Transverse colon (tissue), 4 donors: ENCODE results near the gene CD22. TPM values are rescaled to one million over a fixed set of nuclear protein-coding genes. Genes with fewer than 3 reads are reported as not detected.

ENCODE experiments used
- DNase-seq: peaks from one replicate; pipeline ENCODE4 v3.0.0-alpha.2; 2019
- H3K27ac ChIP-seq, 4 donors: fragments of 200-600 bp; sonication (generic); 2 replicates each; pipeline ENCODE4 v1.5.1; 2016 to 2018; ENCODE audit warnings: inconsistent platforms in 4 of 4
- H3K27me3 ChIP-seq: fragments of 200-600 bp; sonication (generic); 2 replicates; pipeline ENCODE4 v1.5.1; 2017; ENCODE audit warnings: inconsistent platforms
- H3K36me3 ChIP-seq, 4 donors: fragments of 200-600 bp; sonication (generic); 2 replicates each; pipeline ENCODE4 v1.5.1; 2017 to 2019; ENCODE audit warnings: inconsistent platforms in 4 of 4
- H3K4me1 ChIP-seq, 4 donors: fragments of 200-600 bp; sonication (generic); 2 replicates each; pipeline ENCODE4 v1.5.1; 2017 to 2020; ENCODE audit warnings: inconsistent platforms in 4 of 4
- H3K4me3 ChIP-seq, 4 donors: fragments of 200-600 bp; sonication (generic); 1 replicate in 1 of 4; 2 replicates in 3 of 4; pipeline versions ENCODE4 v1.5.1 to v1.6.1; 2017 to 2019; ENCODE audit warnings: inconsistent platforms in 4 of 4
- H3K9me3 ChIP-seq, 2 donors: fragments of 200-600 bp; sonication (generic); 2 replicates each; pipeline ENCODE4 v1.5.1; 2017 to 2019; ENCODE audit warnings: inconsistent platforms in 2 of 2
- EP300 ChIP-seq: sonication (generic); formaldehyde crosslinking; IDR thresholded peaks from one replicate; pipeline ENCODE4 v1.6.1; 2017; ENCODE audit warnings: antibody characterized with exemption, low read depth
- POLR2A ChIP-seq: fragments of 450-650 bp; IDR thresholded peaks from one replicate; pipeline ENCODE4 v1.6.1; 2016; ENCODE audit warnings: antibody characterized with exemption, mild to moderate bottlenecking, moderate library complexity
- POLR2AphosphoS5 ChIP-seq, 3 donors: sonication (generic); formaldehyde crosslinking; IDR thresholded peaks; one replicate each; pipeline ENCODE4 v1.6.1; 2016; ENCODE audit warnings: antibody characterized with exemption in 3 of 3
- WGBS, 2 donors: methylation state at CpG; one replicate each; pipeline ENCODE4 v1.1.5; 2018; ENCODE audit warnings: low coverage in 1 of 2; 5-methylcytosine and 5-hydroxymethylcytosine counted together
- in situ Hi-C, 4 donors: fragments of 200-750 bp; cut with MboI; loops; one replicate each; pipeline versions ENCODE4 v1.15.0 to v1.15.1; 2017; ENCODE audit warnings: low sequenced_read_pairs in 3 of 4, low pct_ligation_motif_present in 1 of 4, low pct_unique_long_range_greater_than_20kb in 1 of 4
- intact Hi-C: fragments of 100-400 bp; cut with DNase I; formaldehyde crosslinking; loops from one replicate; pipeline ENCODE4 v1.15.1; 2023; ENCODE audit warnings: low total_unique reads
- total RNA-seq, 4 donors: library from RNA; depleted of rRNA; stranded (reverse); fragments of >200 nt; gene quantifications; one replicate each; pipeline ENCODE4 v1.1.0, GENCODE V29; 2016
- TF ChIP-seq, protein P1 (sequence below), 5 experiments: fragments of 200-600 bp in 3 of 5; fragments of 450-650 bp in 2 of 5; sonication (generic) in 3 of 5; IDR thresholded peaks; 1 replicate in 2 of 5; 2 replicates in 3 of 5; pipeline ENCODE4 v1.5.1; 2016 to 2017; ENCODE audit warnings: antibody characterized with exemption in 5 of 5, inconsistent platforms in 3 of 5, mild to moderate bottlenecking in 2 of 5, moderate library complexity in 1 of 5

The CD22 gene
- total RNA-seq, 4 donors from 2014 or later: 4.4 to 27.7 (median 21.1) TPM; not detected in 1

DNA sequence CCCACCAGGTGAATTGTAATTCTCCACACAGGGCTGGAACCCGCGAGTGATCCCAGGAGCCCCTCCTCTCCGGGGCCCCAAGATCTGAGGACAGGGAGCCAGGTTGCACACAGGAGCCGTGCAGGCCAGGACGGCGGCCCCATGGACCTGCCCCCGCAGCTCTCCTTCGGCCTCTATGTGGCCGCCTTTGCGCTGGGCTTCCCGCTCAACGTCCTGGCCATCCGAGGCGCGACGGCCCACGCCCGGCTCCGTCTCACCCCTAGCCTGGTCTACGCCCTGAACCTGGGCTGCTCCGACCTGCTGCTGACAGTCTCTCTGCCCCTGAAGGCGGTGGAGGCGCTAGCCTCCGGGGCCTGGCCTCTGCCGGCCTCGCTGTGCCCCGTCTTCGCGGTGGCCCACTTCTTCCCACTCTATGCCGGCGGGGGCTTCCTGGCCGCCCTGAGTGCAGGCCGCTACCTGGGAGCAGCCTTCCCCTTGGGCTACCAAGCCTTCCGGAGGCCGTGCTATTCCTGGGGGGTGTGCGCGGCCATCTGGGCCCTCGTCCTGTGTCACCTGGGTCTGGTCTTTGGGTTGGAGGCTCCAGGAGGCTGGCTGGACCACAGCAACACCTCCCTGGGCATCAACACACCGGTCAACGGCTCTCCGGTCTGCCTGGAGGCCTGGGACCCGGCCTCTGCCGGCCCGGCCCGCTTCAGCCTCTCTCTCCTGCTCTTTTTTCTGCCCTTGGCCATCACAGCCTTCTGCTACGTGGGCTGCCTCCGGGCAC is 22.6 kb downstream of the CD22 start:
- Histone ChIP-seq H3K36me3 (no peaks in the 10 kb centered on the region), H3K9me3 (no peaks in the 10 kb centered on the region), H3K4me3 (no peak overlapping the region), H3K4me1 (no peaks in the 10 kb centered on the region), H3K27me3 (no peaks in the 10 kb centered on the region), H3K27ac (no peak overlapping the region)
- no peak for DNase-seq
- 88% methylated on average over 46 of the region's 47 CpGs; no CpG with 5 or more reads in 1 of the 2 donors for WGBS, 2 donors
- in situ Hi-C loops: loop anchor here in 3 of 4 donors (10.0 to 25.0 kb wide), 3 partner anchors 111 to 143 kb away; partner anchors contain the start of gene KRTDAP (in 2 of the 3)
- no peak for TF ChIP-seq POLR2A
- TF ChIP-seq POLR2AphosphoS5 (IDR thresholded peaks at IDR 0.05): no peak
- TF ChIP-seq, protein P1, sequence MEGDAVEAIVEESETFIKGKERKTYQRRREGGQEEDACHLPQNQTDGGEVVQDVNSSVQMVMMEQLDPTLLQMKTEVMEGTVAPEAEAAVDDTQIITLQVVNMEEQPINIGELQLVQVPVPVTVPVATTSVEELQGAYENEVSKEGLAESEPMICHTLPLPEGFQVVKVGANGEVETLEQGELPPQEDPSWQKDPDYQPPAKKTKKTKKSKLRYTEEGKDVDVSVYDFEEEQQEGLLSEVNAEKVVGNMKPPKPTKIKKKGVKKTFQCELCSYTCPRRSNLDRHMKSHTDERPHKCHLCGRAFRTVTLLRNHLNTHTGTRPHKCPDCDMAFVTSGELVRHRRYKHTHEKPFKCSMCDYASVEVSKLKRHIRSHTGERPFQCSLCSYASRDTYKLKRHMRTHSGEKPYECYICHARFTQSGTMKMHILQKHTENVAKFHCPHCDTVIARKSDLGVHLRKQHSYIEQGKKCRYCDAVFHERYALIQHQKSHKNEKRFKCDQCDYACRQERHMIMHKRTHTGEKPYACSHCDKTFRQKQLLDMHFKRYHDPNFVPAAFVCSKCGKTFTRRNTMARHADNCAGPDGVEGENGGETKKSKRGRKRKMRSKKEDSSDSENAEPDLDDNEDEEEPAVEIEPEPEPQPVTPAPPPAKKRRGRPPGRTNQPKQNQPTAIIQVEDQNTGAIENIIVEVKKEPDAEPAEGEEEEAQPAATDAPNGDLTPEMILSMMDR (IDR thresholded peaks at IDR 0.05): no peak
- TF ChIP-seq EP300: no peak
- intact Hi-C loops: loop anchor here (5.0 kb wide), 1 partner anchor 146 kb away; no protein-coding TSS in a partner anchor

DNA sequence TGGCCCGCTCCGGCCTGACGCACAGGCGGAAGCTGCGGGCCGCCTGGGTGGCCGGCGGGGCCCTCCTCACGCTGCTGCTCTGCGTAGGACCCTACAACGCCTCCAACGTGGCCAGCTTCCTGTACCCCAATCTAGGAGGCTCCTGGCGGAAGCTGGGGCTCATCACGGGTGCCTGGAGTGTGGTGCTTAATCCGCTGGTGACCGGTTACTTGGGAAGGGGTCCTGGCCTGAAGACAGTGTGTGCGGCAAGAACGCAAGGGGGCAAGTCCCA is 23.1 kb downstream of the CD22 start:
- Histone ChIP-seq H3K4me1 (no peaks in the 10 kb centered on the region), H3K27me3 (no peaks in the 10 kb centered on the region), H3K36me3 (no peaks in the 10 kb centered on the region), H3K27ac (no peak overlapping the region), H3K4me3 (no peak overlapping the region), H3K9me3 (no peaks in the 10 kb centered on the region)
- intact Hi-C loops (loop anchor here (5.0 kb wide), 1 partner anchor 145 kb away; no protein-coding TSS in a partner anchor), in situ Hi-C loops (loop anchor here in 3 of 4 donors (10.0 to 25.0 kb wide), 3 partner anchors 110 to 143 kb away; partner anchors contain the start of gene KRTDAP (in 2 of the 3))
- 84% methylated on average over 18 of the region's 18 CpGs; no CpG with 5 or more reads in 1 of the 2 donors for WGBS, 2 donors
- TF ChIP-seq POLR2A (no peak), EP300 (no peak)
- TF ChIP-seq, protein P1 (IDR thresholded peaks at IDR 0.05): no peak
- no peak for DNase-seq

DNA sequence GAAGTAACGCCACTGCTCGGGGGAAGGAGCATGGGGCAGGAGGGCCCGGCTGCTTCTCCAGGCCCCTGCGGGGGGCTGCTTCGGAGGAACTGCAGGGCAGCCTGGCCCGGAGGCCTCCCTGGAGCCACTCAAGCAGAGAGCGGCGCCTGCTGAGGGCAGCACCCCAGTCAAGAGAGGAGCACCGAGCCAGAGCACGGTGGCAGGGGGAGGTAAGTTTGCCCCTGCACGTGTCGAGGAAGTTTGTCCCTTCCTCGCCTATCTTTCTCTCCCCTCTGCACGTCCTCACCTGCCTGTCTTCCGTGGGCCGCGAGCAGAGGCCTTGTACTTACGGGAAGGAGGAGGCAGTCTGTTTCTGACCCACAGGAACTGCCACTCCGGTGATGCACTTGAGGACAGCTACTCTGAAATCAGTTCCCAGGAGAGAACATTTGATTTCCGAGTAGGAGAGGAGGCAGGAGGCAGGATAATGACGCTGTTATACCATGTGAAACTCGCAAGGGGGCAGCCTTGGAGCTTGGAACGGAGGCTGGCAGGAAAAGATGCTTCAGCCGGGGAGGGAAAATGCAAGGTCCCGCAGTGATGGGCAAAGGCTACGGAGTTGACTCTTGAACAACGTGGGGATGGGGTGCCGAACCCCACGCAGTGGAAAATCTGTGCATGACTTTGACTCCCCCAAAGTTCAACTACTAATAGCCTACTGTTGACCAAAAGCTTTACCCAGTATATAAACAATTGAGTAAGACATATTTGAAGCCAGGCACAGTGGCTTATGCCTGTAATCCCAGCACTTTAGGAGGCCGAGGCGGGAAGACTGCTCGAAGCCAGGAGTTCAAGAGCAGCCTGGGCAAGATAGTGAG is 23.7 kb downstream of the CD22 start:
- in situ Hi-C loops (loop anchor here in 3 of 4 donors (10.0 to 25.0 kb wide), 3 partner anchors 110 to 142 kb away; partner anchors contain the start of gene KRTDAP (in 2 of the 3)), intact Hi-C loops (loop anchor here (5.0 kb wide), 1 partner anchor 145 kb away; no protein-coding TSS in a partner anchor)
- no peaks in the 10 kb centered on the region for H3K36me3 ChIP-seq
- no peak for TF ChIP-seq POLR2A
- TF ChIP-seq, protein P1 (IDR thresholded peaks at IDR 0.05): peak; percentile 73 to 88 (median 78)
- peak; percentile 73 for DNase-seq
- no peaks in the 10 kb centered on the region for H3K4me1 ChIP-seq
- 0 to 24% methylated on average over 3 to 31 of the region's 32 CpGs for WGBS, 2 donors
- H3K27ac ChIP-seq: no peak overlapping the region
- no peaks in the 10 kb centered on the region for H3K9me3 ChIP-seq
- no peaks in the 10 kb centered on the region for H3K27me3 ChIP-seq
- no peak overlapping the region for H3K4me3 ChIP-seq

DNA sequence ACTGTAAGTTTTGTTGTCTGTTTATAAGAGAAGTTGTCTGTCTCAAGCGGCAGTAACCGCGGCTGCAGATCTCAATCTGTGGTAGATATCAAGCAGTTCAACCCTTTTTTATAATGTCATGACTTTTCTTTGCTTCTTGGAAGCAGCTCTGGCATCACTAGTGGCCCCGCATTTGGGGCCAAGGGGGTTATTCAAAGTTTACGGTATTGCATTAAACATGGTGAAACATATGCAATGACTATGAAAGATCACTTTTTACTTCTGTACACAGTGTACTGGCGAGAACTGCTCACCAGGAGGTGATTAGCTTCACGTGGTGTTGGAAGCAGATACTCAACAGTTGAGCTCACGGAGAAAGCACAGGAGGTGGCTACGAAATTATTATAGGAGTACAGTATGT is 24.6 kb downstream of the CD22 start:
- TF ChIP-seq POLR2AphosphoS5 (IDR thresholded peaks at IDR 0.05) (no peak), POLR2A (no peak), EP300 (no peak)
- TF ChIP-seq, protein P1 (IDR thresholded peaks at IDR 0.05): no peak
- Histone ChIP-seq H3K36me3 (no peaks in the 10 kb centered on the region), H3K9me3 (no peaks in the 10 kb centered on the region), H3K27ac (no peak overlapping the region), H3K27me3 (no peaks in the 10 kb centered on the region), H3K4me1 (no peaks in the 10 kb centered on the region), H3K4me3 (no peak overlapping the region)
- WGBS, 2 donors: 46 to 65% methylated on average over 9 of the region's 9 CpGs
- no peak for DNase-seq
- in situ Hi-C loops (loop anchor here in 3 of 4 donors (10.0 to 25.0 kb wide), 3 partner anchors 109 to 141 kb away; partner anchors contain the start of gene KRTDAP (in 2 of the 3)), intact Hi-C loops (loop anchor here (5.0 kb wide), 1 partner anchor 144 kb away; no protein-coding TSS in a partner anchor)
